GM18870 (cell line): ENCODE measurements around the gene ACOXL.

Experiments
- ATAC-seq: cut with Tn5 transposase; IDR thresholded peaks from one replicate; pipeline ENCODE4 v1.9.1; 2021; ENCODE audit warnings: moderate library complexity; ENCODE audit not compliant: unreplicated experiment

Gene ACOXL

DNA sequence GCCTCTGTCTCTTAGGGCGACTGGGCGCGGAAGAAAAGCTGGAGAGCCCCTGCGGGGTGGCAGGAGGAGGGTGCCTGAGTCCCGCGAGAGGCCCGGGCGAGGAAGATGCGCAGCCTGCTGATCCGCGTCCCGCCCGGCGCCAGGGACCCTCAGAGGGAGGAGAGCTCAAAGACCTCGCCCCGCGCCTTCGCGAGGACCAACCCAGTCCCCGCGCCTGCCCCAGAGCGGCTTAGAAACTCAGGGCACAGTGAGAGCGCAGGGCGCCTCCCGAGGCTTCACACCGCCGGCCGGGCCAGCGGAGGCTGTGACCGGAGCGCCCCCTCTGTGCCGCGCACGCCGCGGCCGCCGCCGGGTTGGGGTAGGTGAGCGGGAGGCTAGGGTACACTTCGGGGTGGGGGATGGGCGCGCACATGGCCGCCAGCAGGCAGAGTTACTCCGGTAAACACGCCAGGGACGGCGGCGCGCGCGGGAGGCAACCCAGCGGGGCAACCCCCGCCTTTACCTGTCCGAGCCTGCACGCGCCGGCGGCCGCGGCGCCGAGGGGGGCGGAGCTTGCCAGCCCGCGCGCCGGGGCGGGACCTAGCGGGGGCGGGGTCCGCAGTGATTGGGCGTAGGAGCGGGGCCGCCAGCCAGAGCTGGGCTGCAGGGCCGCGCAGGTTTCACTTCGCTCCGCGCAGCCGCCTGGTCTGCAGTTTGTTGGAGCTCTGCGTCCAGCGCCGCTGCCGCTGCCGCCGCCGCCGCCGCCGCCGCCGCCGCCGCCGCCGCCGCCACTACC lies 388.1 kb downstream of the ACOXL start, which contains the start of gene BCL2L11:
BCL2L11 (plus strand) TSS at position 662 of the 775 bp plus-strand sequence. CDS start 2,832 bp downstream, outside the sequence.
- peak; percentile 34 for ATAC-seq

GRCh38 chr2:111121028-111121827 lies 388.9 kb downstream of the ACOXL start:
- ATAC-seq: no peak

GRCh38 chr2:111121828-111122630 lies 389.7 kb downstream of the ACOXL start:
- ATAC-seq: no peak

DNA sequence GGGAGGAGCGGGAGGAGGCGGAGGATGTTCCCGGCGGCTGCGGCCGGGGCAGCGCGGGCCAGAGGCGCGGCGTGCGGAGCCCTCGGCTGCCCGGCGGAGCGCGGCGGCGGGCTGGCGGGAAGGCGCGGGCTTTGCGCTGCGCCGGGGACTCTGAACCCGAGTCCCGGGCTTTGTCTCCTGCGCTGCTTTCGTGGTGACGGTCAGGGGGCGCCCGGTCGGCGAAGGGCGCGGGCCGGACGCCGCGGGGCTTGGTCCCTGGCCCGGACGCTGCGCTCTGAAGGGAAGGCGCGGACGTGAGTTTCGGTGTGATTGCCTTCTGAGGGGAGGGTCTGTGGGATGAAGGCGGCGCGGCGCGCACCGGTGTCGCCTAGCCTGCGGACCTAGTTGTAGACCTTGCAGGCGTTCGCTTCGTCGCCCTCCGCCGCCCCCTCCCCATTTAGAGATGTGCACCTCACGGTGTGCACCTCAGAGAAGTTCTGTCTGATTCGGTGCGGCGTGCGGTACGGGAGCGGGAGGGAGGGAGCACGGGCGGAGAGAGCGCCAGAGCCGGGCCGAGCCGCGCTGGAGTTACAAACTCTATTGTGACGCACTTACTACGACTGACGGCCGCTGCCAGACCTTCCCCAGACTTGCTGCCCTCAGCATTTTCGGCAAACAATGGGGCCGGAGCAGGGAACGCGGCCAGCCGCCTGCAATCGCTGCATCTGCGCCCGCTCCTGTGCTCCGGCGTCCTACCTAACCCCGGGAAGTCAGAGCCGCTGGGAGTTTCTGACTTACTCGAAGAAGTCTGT lies 390.5 kb downstream of the ACOXL start:
- no peak for ATAC-seq

- ATAC-seq: no peak
Observed at GRCh38 chr2:111123751-111124150, 391.4 kb downstream of the ACOXL start.

DNA sequence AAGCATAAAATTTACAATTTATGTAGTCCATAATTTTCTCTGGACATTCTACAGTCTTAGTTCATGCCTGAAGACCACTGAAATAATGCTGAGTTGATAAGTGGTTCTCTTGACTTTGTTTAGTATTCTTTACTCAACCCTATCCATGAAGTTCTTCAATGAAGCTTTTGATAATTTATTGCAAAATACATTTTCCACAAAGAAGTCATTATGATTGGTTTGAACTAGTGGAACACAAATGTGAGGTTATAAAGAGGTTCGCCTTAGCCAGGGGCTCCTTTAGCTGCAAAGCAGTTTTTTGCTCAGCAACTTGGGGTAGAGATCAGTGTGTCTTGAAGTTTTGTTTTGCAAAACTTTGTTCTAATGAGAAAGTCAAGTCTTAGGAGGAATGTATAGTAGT lies 394.2 kb downstream of the ACOXL start:
- no peak for ATAC-seq

DNA sequence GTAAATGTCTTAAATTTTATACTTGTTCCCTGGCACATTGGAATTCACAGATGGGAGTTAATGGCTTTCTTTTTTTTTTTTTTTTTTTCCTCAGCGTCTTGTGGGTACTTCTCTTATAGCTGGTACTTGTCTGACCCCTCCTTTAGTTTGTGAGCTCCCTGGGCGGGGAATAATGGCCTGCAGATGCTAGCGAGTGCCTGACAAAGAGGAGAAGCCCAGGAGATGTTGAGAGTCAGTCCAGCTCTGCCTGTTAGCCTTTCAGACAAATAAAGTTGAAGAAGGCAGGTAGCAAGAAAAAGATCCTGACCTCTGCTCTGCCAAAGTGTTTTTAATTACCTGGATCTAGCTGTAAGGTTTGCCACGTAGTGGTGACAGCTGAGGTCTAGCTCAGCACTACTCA lies 395.0 kb downstream of the ACOXL start:
- ATAC-seq: no peak

DNA sequence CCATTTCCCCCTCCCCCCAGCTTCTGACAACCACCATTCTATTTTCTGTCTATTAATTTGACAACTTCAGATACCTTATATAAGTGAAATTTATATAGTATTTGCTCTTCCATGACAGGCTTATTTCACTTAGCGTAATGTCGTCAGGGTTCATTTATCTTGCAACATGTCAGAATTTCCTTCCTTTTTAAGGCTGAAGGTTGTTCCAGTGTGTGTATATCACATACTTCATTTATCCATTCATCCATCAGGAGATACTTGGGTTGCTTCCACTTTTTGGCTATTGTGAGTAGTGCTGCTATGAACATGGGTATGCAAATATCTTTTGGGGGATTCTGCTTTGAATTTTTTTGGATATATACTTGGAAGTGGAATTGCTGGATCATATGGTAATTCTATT lies 395.7 kb downstream of the ACOXL start:
- ATAC-seq: no peak

- no peak for ATAC-seq
Observed at GRCh38 chr2:111133603-111134002, 401.2 kb downstream of the ACOXL start.

- no peak for ATAC-seq
Observed at GRCh38 chr2:111134055-111134454, 401.7 kb downstream of the ACOXL start.

DNA sequence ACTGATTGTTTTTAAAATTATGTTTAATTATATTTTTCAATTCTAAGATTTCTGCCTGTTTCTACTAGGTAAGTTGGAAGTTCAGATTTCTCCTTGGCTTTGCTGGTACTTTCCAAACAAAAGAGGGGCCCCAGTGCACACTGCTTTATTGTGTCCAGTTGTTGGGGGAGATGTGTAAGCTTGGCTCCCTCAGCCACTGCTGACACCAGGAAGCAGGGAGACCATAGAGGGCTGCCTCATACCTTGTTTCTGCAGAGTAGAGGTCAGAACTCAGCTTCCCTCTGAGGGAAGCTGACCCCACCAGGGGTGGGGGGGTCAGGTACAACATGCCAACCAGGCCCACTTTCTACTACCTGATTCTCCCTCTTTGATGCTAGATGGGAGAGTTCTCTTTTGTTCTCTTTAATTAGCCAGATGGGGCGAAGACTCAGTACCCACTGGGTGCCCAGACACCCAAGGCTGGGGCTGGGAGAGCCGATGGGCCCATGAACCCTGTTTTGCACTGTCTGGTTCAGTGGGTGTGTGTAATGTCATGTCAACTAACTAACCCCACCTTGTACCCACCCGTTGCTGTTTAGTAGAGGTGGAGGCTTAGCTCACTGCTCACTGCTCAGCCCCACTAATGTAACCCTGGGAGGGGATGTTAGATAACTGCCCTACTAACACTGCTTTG lies 403.0 kb downstream of the ACOXL start:
- no peak for ATAC-seq

DNA sequence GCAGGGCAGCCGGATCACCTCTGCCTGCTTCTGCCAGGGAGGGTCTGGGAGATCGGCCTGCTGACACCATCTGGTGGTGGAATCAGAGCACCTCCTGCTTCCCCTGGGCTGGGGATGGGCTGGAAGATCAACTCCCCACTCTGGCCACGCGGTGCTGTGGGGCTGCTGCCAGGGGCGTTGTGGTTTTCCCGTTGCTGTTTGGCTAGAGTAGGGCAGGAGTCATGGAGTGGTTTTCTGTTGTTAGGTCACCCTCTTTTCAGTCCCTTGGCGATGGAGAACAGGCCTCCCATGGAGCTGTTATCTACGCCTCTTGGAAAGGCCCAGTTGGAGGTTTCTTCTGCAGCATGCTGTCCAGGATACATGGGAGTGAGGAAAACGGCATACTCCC lies 403.5 kb downstream of the ACOXL start:
- no peak for ATAC-seq

DNA sequence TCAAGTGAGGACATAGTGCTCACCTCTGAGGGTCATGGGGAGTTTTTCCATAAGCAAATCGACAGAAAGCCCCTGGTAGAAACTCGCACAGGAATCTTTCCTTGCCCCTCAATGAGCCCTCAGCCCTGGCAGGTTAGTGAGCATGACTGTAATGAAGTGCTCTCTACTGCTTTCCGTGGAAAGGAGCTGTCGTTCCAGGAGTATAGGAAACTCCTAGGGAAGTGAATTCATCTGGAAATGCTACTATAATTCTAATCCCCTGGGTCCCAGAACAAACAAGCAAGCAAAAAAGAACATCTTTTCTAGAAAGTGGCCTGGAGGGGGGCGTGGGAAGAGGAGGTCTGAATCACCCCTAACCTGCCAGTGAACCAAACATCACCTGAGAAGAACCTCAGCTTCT lies 406.5 kb downstream of the ACOXL start:
- no peak for ATAC-seq

GRCh38 chr2:111139637-111140317 lies 407.4 kb downstream of the ACOXL start:
- ATAC-seq: no peak

DNA sequence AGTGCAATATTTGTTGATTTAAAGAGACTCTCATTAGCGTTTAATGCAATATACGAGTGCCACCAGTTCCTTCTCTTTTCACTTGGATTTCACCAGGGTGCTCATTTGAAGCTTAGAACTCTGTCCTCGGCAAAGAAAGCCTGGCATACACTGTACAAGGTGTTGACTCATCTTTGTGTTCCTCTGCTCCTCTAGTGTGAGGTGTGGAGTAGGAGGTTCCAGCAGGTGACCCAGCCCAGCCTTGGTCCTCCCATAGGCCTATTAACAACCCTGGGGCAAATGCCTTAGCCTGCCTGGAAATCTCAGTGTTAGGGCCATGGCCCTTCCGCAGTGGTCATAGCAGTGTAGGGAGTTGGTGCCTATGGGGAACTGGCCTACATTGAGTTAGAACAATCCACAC lies 408.4 kb downstream of the ACOXL start:
- no peak for ATAC-seq

DNA sequence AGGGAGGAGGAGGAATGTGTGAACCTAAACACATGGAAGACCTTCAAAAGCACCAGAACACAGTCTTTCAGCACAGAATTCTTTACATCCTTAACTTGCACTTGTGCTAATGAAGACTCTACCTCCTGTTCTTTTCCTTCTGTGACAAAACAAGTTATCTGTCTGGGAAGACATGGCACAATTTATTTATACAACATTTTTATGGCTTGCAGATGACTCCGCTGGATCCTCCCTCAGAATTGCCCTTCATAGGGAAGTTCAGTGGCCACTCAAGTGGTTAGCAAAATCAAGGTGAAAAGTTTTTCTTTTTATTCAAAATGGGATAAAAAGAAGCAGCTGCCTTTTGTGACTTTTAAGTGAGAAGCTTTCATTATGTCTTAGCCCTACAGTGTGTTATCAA lies 409.7 kb downstream of the ACOXL start:
- ATAC-seq: no peak

DNA sequence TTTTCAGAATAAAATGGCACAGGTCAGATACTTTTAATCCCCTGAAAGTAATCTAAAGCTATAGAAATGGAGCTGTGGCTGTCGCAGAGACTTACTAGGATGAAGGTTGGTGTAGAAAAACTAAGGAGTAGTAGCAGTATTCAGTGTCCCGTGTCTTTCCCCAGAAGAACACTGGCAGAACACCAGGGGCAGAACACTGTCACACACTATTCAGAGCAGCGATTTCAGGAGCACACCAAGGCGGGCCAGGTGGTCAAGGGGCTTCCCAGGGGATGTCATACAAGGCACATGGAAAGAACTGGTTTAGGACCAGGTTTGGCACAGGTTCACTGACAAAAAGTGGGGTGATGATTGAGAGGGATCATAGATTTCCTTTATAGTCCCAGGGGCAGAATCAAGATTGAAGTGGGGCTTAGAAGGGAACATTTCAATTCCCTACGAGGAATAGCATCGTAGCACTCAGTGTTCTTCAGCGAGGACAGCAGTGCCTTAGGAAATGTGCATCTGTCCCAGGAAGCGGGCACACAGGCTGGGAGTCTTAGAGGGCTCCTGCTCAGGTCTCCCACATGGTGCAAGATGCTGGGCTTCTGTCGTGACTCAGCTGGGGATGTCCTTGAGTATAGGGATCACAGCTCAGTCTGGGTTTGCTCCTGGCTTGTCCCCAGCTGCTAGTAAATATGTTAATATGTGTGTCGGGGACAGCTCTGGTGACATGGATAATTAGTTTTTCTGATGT lies 410.9 kb downstream of the ACOXL start:
- no peak for ATAC-seq

DNA sequence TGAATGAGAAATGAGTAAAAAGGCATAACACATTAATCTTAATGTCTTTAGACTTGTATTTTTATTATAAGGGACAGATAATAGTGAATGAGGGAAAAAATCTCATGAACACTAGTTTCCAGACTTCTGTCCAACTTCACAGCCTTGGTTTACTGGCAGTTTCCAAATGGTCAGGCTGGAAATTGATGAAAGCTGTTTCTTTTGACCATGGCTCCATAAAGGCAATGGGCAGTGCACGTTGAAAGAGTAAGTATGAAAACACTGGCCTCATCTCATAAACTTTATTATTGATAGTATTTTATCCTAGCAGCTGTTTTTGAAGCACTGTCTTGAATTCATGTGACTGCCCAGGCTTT lies 411.4 kb downstream of the ACOXL start:
- ATAC-seq: no peak
